Effector memory CD4-positive, alpha-beta T cell (primary cell): ENCODE data around the gene SCN4A.
A peak's percentile ranks its signal among the peaks of the same experiment; 100 is the strongest.

Experiments
- DNase-seq, 3 donors: peaks; one replicate each; pipeline ENCODE4 v3.0.0-alpha.2; 2020
- H3K27ac ChIP-seq: 2 replicates; pipeline ENCODE4 v1.7.0; 2013; ENCODE audit warnings: mild to moderate bottlenecking, low read length, moderate library complexity; ENCODE audit not compliant: insufficient read depth, poor library complexity, severe bottlenecking
- H3K27me3 ChIP-seq: replicated peaks from 2 replicates; pipeline ENCODE4 v1.7.0; 2013; ENCODE audit warnings: mild to moderate bottlenecking, low read length; ENCODE audit not compliant: insufficient read depth, control insufficient read depth, poor library complexity, severe bottlenecking
- H3K36me3 ChIP-seq: 2 replicates; pipeline ENCODE4 v1.7.0; 2013; ENCODE audit warnings: mild to moderate bottlenecking, low read length, moderate library complexity; ENCODE audit not compliant: control insufficient read depth, insufficient read depth
- H3K4me1 ChIP-seq: 2 replicates; pipeline ENCODE4 v1.7.0; 2013; ENCODE audit warnings: low read length, mild to moderate bottlenecking; ENCODE audit not compliant: control insufficient read depth, insufficient read depth, poor library complexity, severe bottlenecking
- H3K4me3 ChIP-seq: 2 replicates; pipeline ENCODE4 v1.7.0; 2013; ENCODE audit warnings: low read length, low read depth, mild to moderate bottlenecking; ENCODE audit not compliant: insufficient read depth, poor library complexity, severe bottlenecking
- H3K9me3 ChIP-seq: 2 replicates; pipeline ENCODE4 v1.7.0; 2013; ENCODE audit warnings: mild to moderate bottlenecking, low read length, moderate library complexity; ENCODE audit not compliant: control insufficient read depth

The SCN4A gene

DNA sequence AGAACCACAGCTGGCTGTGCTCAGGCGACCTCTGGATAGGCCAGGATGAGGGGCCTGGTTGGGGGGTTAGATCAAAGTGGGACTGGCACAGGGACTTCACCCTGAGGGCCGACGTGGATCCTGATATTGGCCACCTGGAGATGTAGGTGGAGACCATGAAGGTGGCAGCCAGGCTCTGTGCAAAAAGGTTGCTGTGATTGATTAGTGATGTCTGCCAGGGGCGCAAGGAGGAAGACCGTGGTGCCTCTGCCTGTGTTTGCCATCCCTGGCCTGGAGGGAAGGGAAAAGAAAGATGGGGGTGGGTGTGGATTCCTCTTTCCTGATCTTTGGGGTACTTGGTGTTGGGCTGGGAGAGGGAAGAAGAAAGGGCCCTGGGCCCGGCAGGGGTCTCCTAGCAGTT lies 529 bp upstream of the SCN4A start:
- no peak for DNase-seq
- H3K36me3 ChIP-seq: no peaks in the 10 kb centered on the region
- no peak overlapping the region for H3K27ac ChIP-seq
- no peak overlapping the region for H3K4me3 ChIP-seq
- H3K4me1 ChIP-seq: no peaks in the 10 kb centered on the region
- no peaks in the 10 kb centered on the region for H3K9me3 ChIP-seq
- H3K27me3 ChIP-seq: no peaks in the 10 kb centered on the region

DNA sequence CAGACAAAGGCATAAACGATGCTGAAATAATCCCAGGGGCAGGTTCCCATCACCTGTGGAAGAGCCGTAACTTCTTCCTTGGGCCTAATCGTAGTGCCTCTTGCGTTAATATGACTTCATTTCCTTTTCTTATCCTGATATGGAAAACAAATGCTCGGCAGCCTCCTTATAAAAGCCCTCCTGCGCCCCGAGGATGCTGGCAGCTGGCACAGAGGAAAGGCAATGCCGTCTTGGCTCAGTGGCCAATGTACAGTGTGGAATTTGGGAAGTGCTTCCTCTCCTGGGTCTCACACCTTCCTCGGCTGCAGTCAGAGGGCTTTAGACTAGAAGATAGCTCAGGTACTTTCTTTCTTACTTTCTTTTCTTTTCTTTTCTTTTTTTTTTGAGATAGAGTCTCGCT lies 3.4 kb downstream of the SCN4A start:
- no peak for DNase-seq
- Histone ChIP-seq H3K4me3 (no peak overlapping the region), H3K27me3 (no peaks in the 10 kb centered on the region), H3K4me1 (no peaks in the 10 kb centered on the region), H3K9me3 (no peaks in the 10 kb centered on the region), H3K27ac (no peak overlapping the region), H3K36me3 (no peaks in the 10 kb centered on the region)

DNA sequence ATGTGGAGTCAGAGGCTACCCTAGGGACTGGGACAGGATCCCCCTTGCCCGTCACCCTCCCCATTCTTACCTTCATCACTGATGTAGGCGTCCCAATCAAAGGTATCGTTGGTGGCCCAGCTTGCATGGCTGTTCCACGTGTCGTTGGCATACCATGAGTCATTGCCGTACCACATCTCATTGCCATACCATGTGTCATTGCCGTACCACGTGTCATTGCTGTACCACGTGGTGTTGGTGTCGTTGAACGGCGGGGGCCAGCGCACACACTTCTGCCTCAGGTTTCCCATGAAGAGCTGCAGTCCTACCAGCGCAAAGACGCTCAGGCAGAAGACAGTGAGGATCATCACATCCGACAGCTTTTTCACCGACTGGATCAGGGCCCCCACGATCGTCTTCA lies 4.8 kb downstream of the SCN4A start:
- Histone ChIP-seq H3K4me3 (no peak overlapping the region), H3K27ac (no peak overlapping the region), H3K9me3 (no peaks in the 10 kb centered on the region), H3K36me3 (no peaks in the 10 kb centered on the region), H3K27me3 (no peaks in the 10 kb centered on the region), H3K4me1 (no peaks in the 10 kb centered on the region)
- no peak for DNase-seq

DNA sequence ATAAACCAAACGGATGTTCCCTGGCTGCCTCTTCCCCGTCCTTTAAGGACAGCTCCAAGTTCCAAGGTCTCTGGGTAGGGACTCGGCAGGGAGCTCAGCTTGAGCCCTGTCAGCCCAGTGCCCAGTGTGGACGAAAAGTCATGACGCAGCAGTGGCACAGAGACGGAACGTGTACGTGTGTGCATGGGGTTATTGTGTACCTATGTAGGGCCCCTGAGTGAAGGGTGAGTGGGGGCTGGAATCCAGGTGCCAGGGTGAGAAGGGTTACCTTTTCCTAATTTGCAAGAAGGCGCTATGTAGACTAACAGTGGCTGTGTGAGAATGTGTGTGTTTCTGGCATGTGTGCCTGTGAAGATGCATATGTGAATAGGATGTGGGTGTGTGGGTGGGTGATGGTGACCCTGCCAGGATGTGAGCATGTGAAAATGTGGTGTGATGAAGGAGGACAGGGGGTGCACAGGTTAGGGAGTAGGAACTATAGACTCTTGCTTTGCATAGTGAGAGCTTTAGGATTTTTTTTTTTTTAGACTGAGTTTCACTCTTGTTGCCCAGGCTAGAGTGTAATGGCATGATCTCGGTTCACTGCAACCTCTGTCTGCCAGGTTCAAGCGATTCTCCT lies 6.0 kb downstream of the SCN4A start:
- DNase-seq: no peak
- Histone ChIP-seq H3K4me3 (no peak overlapping the region), H3K36me3 (no peaks in the 10 kb centered on the region), H3K4me1 (no peaks in the 10 kb centered on the region), H3K27ac (no peak overlapping the region), H3K27me3 (no peaks in the 10 kb centered on the region), H3K9me3 (no peaks in the 10 kb centered on the region)

DNA sequence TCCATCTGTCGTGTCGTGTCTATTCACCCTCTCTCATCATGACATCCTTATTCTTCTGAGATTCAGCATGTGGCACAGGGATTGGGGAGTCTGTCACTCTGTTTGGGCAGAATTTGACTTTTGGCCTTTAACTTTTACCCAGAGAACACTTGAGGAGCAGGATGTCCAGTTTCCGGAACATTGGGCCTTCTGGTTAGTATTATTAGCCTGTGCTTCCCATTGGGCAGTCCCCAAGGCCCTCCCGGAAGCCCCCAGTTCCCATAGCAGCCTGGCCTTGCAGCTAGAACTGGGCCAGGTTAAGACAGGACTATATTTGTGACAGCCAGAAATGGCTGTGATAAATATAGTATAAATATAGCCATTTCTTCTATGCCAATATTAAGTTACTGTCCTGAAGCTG lies 9.6 kb downstream of the SCN4A start:
- H3K27ac ChIP-seq: no peak overlapping the region
- no peaks in the 10 kb centered on the region for H3K27me3 ChIP-seq
- no peaks in the 10 kb centered on the region for H3K9me3 ChIP-seq
- peaks cover 3% of the 10 kb centered on the region for H3K4me1 ChIP-seq
- H3K4me3 ChIP-seq: no peak overlapping the region
- no peaks in the 10 kb centered on the region for H3K36me3 ChIP-seq
- no peak for DNase-seq

DNA sequence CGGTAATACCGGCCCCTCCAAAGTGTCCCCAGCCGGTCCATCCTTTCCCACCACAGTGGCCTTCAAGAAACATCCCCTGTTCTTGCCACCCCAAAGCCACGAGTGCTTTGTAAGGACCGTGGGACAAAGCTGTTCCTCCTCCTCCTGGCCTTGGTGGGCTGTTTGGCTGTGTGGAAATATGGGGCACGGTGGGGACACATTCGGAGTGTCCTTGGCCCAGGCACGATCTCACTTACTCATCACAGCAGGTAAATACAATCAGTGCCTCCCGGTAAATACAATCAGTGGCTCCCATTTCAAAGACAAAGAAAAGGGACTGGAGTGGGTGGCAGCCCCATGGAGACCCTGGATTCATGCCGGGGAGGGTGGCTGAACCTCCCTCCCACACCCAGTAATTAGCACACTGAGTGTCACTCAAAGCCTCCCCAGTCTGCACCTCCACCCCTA lies 10.4 kb downstream of the SCN4A start:
- H3K36me3 ChIP-seq: no peaks in the 10 kb centered on the region
- H3K4me3 ChIP-seq: no peak overlapping the region
- H3K27ac ChIP-seq: no peak overlapping the region
- no peaks in the 10 kb centered on the region for H3K27me3 ChIP-seq
- no peak for DNase-seq
- peaks cover 3% of the 10 kb centered on the region for H3K4me1 ChIP-seq
- no peaks in the 10 kb centered on the region for H3K9me3 ChIP-seq

DNA sequence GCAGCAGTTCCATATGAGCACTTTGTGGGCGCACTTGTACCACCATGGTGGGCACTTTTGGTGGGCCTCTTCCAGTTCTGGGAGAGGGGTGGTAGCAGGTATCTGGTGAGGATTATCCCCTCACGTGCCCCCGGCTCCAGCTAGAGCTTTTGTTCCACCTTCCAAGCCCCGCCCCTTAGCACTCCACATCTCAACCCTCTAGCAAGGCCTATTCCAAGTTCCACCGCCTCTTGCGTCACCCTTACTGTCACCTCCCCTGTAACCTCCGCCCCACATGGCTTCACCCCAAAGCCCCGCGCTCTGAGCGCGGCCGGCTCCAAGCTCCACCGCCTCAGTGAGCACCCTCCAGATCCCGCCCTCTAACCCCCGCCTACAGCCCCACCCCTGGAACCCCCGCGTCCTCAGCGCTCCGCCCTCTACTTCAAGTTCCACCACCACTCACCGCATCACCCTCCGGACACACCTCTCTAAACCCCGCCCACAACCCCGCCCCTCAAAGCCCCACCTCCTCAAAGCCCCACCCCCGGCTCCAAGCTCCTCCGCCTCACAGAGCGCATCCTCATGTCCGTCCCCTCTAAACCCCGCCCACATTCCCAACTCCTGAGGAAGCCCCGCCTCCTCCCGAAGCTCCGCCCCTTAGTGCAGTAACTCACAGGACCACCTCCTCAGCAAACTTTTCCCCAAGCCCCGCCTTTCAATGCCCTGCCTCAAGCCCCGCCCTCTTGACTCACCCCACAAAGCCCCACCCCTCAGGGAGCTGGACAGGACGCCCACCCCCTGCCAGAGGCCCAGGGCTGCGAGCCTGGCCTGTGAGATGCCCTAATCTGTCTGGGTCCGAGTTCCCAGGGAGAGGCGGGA lies 11.1 kb downstream of the SCN4A start:
- H3K4me3 ChIP-seq: no peak overlapping the region
- DNase-seq: peak; percentile 17 to 37 (median 36)
- no peaks in the 10 kb centered on the region for H3K36me3 ChIP-seq
- no peaks in the 10 kb centered on the region for H3K9me3 ChIP-seq
- H3K27me3 ChIP-seq: no peaks in the 10 kb centered on the region
- peaks cover 3% of the 10 kb centered on the region for H3K4me1 ChIP-seq
- no peak overlapping the region for H3K27ac ChIP-seq

DNA sequence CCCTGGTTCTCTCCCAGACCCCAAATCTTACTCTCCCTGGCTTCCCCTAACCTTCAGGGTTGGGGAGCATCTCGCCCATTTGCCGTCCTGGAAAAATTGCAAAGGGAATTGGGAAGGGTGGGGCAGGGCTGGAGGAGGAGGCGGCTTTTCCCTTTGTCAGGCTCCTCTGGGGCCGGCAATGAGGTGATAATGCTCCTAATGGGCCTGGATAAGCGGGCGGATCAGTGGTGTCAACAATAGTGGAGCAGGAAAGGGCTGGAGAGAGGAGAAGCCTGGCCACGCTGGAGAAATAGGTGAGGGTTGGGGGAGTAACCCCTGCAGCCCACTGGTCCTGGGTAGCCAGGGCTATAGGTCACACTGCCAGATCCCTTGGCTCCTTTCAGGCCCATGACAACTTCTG lies 12.3 kb downstream of the SCN4A start:
- H3K4me1 ChIP-seq: peaks cover 3% of the 10 kb centered on the region
- H3K4me3 ChIP-seq: no peak overlapping the region
- H3K27ac ChIP-seq: no peak overlapping the region
- H3K9me3 ChIP-seq: no peaks in the 10 kb centered on the region
- no peak for DNase-seq
- H3K36me3 ChIP-seq: no peaks in the 10 kb centered on the region
- no peaks in the 10 kb centered on the region for H3K27me3 ChIP-seq

DNA sequence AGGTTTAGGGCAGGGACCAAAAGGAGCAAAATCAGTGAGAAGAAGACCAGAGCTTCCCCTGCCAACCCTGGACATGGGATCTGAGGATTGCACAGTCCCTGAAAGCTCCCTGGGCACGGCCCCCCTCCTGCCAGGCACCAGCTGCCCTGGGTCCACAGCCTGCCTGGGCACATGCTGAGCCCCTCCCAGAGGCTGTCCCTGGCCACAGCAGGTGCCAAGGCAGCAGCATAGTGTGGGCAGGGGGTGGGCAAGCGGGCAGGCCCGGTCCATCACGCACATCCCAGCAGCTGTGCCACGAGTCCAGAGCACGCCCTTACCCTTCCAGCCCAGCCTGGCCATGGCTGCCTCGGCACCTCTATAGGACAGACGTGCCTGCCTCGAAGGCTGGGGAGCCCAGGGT lies 12.7 kb downstream of the SCN4A start:
- Histone ChIP-seq H3K4me1 (peaks cover 3% of the 10 kb centered on the region), H3K36me3 (no peaks in the 10 kb centered on the region), H3K4me3 (no peak overlapping the region), H3K27me3 (no peaks in the 10 kb centered on the region), H3K9me3 (no peaks in the 10 kb centered on the region), H3K27ac (no peak overlapping the region)
- DNase-seq: no peak

DNA sequence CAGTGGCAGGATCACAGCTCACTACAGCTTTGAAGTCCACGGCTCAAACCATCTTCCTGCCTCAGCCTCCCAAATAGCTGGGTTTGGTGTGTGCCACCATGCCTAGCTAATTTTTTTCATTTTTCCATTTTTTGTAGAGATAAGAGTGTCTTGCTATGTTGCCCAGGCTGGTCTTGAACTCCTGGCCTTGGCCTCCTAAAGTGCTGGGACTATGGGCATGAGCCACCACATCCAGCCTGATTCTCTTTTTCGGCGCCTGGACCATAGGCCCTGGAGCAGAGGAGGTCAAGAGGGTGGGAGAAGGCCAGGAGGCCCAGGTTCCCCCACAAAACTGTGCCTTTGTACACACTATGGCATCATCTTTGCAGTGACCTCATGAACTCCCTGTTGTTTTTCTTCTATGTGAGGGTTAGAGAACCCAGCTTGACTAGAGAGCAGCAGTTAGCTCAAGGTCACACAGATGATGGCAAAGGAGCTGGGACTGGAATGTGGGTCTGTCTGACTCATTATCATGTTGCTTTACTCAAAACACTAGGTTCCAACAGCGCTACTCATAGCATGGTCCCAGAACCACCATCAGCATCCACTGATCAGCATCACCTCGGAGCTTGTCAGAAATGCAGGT lies 16.3 kb downstream of the SCN4A start:
- Histone ChIP-seq H3K36me3 (no peaks in the 10 kb centered on the region), H3K27me3 (no peaks in the 10 kb centered on the region), H3K4me3 (no peak overlapping the region), H3K4me1 (peaks cover 16% of the 10 kb centered on the region), H3K27ac (no peak overlapping the region), H3K9me3 (no peaks in the 10 kb centered on the region)
- DNase-seq: no peak
